GM20431 (cell line): ENCODE measurements around the gene NRP2.

ENCODE experiments used
- in situ Hi-C: fragments of 300-500 bp; cut with MseI, MboI; formaldehyde crosslinking; loops from one replicate; pipeline ENCODE4 v1.15.0; 2020; ENCODE audit warnings: low sequenced_read_pairs; ENCODE audit not compliant: unreplicated experiment

Gene NRP2

GRCh38 chr2:205725059-205725458 is 42.8 kb downstream of the NRP2 start:
- in situ Hi-C loops: no loop called here

GRCh38 chr2:205726506-205726905 is 44.2 kb downstream of the NRP2 start:
- in situ Hi-C loops: no loop called here

GRCh38 chr2:205727174-205727573 is 44.9 kb downstream of the NRP2 start:
- in situ Hi-C loops: no loop called here

- in situ Hi-C loops: no loop called here
Observed at GRCh38 chr2:205728366-205728765, 46.1 kb downstream of the NRP2 start.

- in situ Hi-C loops: no loop called here
Observed at GRCh38 chr2:205730191-205730590, 47.9 kb downstream of the NRP2 start.

GRCh38 chr2:205730701-205731582 is 48.6 kb downstream of the NRP2 start:
- in situ Hi-C loops: no loop called here

GRCh38 chr2:205731583-205731981 is 49.3 kb downstream of the NRP2 start:
- in situ Hi-C loops: no loop called here

- in situ Hi-C loops: no loop called here
Observed at GRCh38 chr2:205732314-205732713, 50.0 kb downstream of the NRP2 start.

- in situ Hi-C loops: no loop called here
Observed at GRCh38 chr2:205733082-205733481, 50.8 kb downstream of the NRP2 start.

- in situ Hi-C loops: no loop called here
Observed at GRCh38 chr2:205733648-205734047, 51.3 kb downstream of the NRP2 start.

- in situ Hi-C loops: no loop called here
Observed at GRCh38 chr2:205734436-205735037, 52.2 kb downstream of the NRP2 start.

- in situ Hi-C loops: no loop called here
Observed at GRCh38 chr2:205738117-205738968, 56.0 kb downstream of the NRP2 start.

- in situ Hi-C loops: no loop called here
Observed at GRCh38 chr2:205739620-205740019, 57.3 kb downstream of the NRP2 start.

- in situ Hi-C loops: no loop called here
Observed at GRCh38 chr2:205740381-205740780, 58.1 kb downstream of the NRP2 start.

GRCh38 chr2:205741256-205741978 is 59.1 kb downstream of the NRP2 start:
- in situ Hi-C loops: no loop called here

- in situ Hi-C loops: no loop called here
Observed at GRCh38 chr2:205743137-205743536, 60.8 kb downstream of the NRP2 start.

GRCh38 chr2:205744074-205744591 is 61.8 kb downstream of the NRP2 start:
- in situ Hi-C loops: no loop called here

- in situ Hi-C loops: no loop called here
Observed at GRCh38 chr2:205745661-205746419, 63.5 kb downstream of the NRP2 start.

- in situ Hi-C loops: no loop called here
Observed at GRCh38 chr2:205746420-205746785, 64.1 kb downstream of the NRP2 start.
